Measurements from ENCODE around the gene ZBED6.

ZBED6 gene

DNA sequence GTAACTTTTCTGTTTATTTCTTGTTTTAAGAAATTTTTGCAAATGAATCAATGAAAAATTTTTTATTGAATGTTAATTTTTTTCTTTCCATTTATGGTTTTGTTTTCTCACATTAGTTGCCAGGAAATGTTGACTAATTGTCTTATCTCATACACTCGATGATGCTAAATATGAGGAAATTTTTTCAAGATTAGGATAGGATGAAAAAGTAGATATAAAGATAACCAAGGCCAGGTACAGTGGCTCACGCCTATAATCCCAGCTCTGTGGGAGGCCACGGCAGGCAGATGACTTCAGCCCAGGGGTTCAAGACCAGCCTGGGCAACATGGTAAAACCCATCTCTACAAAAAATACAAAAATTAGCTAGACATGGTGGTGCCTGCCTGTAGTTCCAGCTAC lies 17.8 kb upstream of the ZBED6 start:
- TF ChIP-seq, protein P1, sequence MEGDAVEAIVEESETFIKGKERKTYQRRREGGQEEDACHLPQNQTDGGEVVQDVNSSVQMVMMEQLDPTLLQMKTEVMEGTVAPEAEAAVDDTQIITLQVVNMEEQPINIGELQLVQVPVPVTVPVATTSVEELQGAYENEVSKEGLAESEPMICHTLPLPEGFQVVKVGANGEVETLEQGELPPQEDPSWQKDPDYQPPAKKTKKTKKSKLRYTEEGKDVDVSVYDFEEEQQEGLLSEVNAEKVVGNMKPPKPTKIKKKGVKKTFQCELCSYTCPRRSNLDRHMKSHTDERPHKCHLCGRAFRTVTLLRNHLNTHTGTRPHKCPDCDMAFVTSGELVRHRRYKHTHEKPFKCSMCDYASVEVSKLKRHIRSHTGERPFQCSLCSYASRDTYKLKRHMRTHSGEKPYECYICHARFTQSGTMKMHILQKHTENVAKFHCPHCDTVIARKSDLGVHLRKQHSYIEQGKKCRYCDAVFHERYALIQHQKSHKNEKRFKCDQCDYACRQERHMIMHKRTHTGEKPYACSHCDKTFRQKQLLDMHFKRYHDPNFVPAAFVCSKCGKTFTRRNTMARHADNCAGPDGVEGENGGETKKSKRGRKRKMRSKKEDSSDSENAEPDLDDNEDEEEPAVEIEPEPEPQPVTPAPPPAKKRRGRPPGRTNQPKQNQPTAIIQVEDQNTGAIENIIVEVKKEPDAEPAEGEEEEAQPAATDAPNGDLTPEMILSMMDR (IDR thresholded peaks at IDR 0.05; ENCODE audit: low read depth, low read length), result no peak
- H3K4me3 ChIP-seq (ENCODE audit: low read depth, low read length), result no peak overlapping the region
- no peak for DNase-seq (ENCODE audit: low read depth)

DNA sequence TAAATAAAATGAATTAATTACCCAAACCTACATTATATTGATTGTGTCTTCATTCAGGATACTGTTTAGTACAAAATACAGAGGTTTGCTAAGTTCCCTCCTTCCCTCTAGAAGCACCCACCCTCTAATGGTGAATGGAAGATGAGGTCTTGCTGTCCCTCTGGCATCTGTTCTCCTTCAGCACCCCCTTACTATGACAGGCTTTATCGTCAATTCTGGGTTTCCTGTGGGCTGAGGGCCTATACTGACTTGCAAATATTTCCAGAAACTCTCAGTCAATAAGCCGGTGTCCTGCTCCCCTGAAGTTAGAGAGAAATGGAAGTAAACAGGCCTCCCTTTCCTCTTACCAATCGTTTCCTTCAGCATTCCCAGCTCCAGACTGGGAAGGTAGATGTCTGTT lies 17.3 kb upstream of the ZBED6 start:
- no peak for DNase-seq (ENCODE audit: low read depth)
- TF ChIP-seq, protein P1 (IDR thresholded peaks at IDR 0.05; ENCODE audit: low read depth, low read length), result no peak
- TF ChIP-seq MAX (IDR thresholded peaks at IDR 0.05; ENCODE audit: low read depth, low read length) (no peak), POLR2A (IDR thresholded peaks at IDR 0.05; ENCODE audit: extremely low read depth, insufficient read length) (no peak), MYC (IDR thresholded peaks at IDR 0.05; ENCODE audit: low read depth, low read length) (no peak)
- no peak overlapping the region for H3K4me3 ChIP-seq (ENCODE audit: low read depth, low read length)

DNA sequence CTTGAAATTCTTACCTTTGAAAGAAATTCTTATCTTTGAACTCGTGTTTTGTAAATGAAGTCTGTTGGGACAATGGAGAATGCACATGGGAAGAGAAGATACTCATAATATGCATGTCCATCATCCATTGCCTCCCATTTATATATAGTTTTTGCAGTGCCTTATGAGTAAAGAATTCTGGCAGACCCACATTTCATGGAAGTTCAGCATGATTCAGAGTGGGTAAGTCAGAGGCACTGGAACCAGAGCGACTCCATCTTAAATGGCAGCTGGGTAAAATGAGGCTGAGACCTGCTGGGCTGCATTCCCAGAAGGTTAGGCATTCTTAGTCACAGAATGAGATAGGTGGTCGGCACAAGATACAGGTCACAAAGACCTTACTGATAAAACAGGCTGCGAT lies 16.6 kb upstream of the ZBED6 start:
- DNase-seq (ENCODE audit: low read depth), result no peak
- H3K4me3 ChIP-seq (ENCODE audit: low read depth, low read length), result no peak overlapping the region
- TF ChIP-seq, protein P1 (IDR thresholded peaks at IDR 0.05; ENCODE audit: low read depth, low read length), result no peak
- TF ChIP-seq MYC (IDR thresholded peaks at IDR 0.05; ENCODE audit: low read depth, low read length) (no peak), MAX (IDR thresholded peaks at IDR 0.05; ENCODE audit: low read depth, low read length) (no peak), POLR2A (IDR thresholded peaks at IDR 0.05; ENCODE audit: extremely low read depth, insufficient read length) (no peak)

- H3K4me3 ChIP-seq (ENCODE audit: low read depth, low read length), result no peak overlapping the region
- DNase-seq (ENCODE audit: low read depth), result no peak
- TF ChIP-seq MAX (IDR thresholded peaks at IDR 0.05; ENCODE audit: low read depth, low read length) (no peak), POLR2A (IDR thresholded peaks at IDR 0.05; ENCODE audit: extremely low read depth, insufficient read length) (no peak), MYC (IDR thresholded peaks at IDR 0.05; ENCODE audit: low read depth, low read length) (no peak)
- TF ChIP-seq, protein P1 (IDR thresholded peaks at IDR 0.05; ENCODE audit: low read depth, low read length), result no peak
These were observed 13.5 kb upstream of the ZBED6 start for GRCh38 chr1:203781962-203782361.

- TF ChIP-seq MAX (IDR thresholded peaks at IDR 0.05; ENCODE audit: low read depth, low read length), result no peak
- TF ChIP-seq MYC (IDR thresholded peaks at IDR 0.05; ENCODE audit: low read depth, low read length), result no peak
- TF ChIP-seq, protein P1 (IDR thresholded peaks at IDR 0.05; ENCODE audit: low read depth, low read length), result no peak
- no peak for TF ChIP-seq POLR2A (IDR thresholded peaks at IDR 0.05; ENCODE audit: extremely low read depth, insufficient read length)
- DNase-seq (ENCODE audit: low read depth), result no peak
These were observed 5.5 kb upstream of the ZBED6 start for GRCh38 chr1:203789966-203790365.

GRCh38 chr1:203791498-203791897 lies 3.9 kb upstream of the ZBED6 start:
- H3K4me3 ChIP-seq (ENCODE audit: low read depth, low read length), result no peak overlapping the region
- DNase-seq (ENCODE audit: low read depth), result no peak
- TF ChIP-seq, protein P1 (IDR thresholded peaks at IDR 0.05; ENCODE audit: low read depth, low read length), result no peak
- TF ChIP-seq POLR2A (IDR thresholded peaks at IDR 0.05; ENCODE audit: extremely low read depth, insufficient read length) (no peak), MAX (IDR thresholded peaks at IDR 0.05; ENCODE audit: low read depth, low read length) (no peak), MYC (IDR thresholded peaks at IDR 0.05; ENCODE audit: low read depth, low read length) (no peak)

More at GRCh38 chr1:203789966-203790365, 5.5 kb upstream of the ZBED6 start:
- no peak overlapping the region for H3K4me3 ChIP-seq (ENCODE audit: low read depth, low read length)
